Transverse colon (tissue), 4 donors: ENCODE data around the gene MORC2. TPM values are rescaled to one million over a fixed set of nuclear protein-coding genes. Genes with fewer than 3 reads are reported as not detected.

Experiments
- DNase-seq: peaks from one replicate; pipeline ENCODE4 v3.0.0-alpha.2; 2019
- H3K27ac ChIP-seq, 4 donors: fragments of 200-600 bp; sonication (generic); 2 replicates each; pipeline ENCODE4 v1.5.1; 2016 to 2018; ENCODE audit warnings: inconsistent platforms in 4 of 4
- H3K27me3 ChIP-seq: fragments of 200-600 bp; sonication (generic); 2 replicates; pipeline ENCODE4 v1.5.1; 2017; ENCODE audit warnings: inconsistent platforms
- H3K36me3 ChIP-seq, 4 donors: fragments of 200-600 bp; sonication (generic); 2 replicates each; pipeline ENCODE4 v1.5.1; 2017 to 2019; ENCODE audit warnings: inconsistent platforms in 4 of 4
- H3K4me1 ChIP-seq, 4 donors: fragments of 200-600 bp; sonication (generic); 2 replicates each; pipeline ENCODE4 v1.5.1; 2017 to 2020; ENCODE audit warnings: inconsistent platforms in 4 of 4
- H3K4me3 ChIP-seq, 4 donors: fragments of 200-600 bp; sonication (generic); 1 replicate in 1 of 4; 2 replicates in 3 of 4; pipeline versions ENCODE4 v1.5.1 to v1.6.1; 2017 to 2019; ENCODE audit warnings: inconsistent platforms in 4 of 4
- H3K9me3 ChIP-seq, 2 donors: fragments of 200-600 bp; sonication (generic); 2 replicates each; pipeline ENCODE4 v1.5.1; 2017 to 2019; ENCODE audit warnings: inconsistent platforms in 2 of 2
- CTCF ChIP-seq, 5 experiments: fragments of 200-600 bp in 3 of 5; fragments of 450-650 bp in 2 of 5; sonication (generic) in 3 of 5; IDR thresholded peaks; 1 replicate in 2 of 5; 2 replicates in 3 of 5; pipeline ENCODE4 v1.5.1; 2016 to 2017; ENCODE audit warnings: antibody characterized with exemption in 5 of 5, inconsistent platforms in 3 of 5, mild to moderate bottlenecking in 2 of 5, moderate library complexity in 1 of 5
- EP300 ChIP-seq: sonication (generic); formaldehyde crosslinking; IDR thresholded peaks from one replicate; pipeline ENCODE4 v1.6.1; 2017; ENCODE audit warnings: antibody characterized with exemption, low read depth
- POLR2A ChIP-seq: fragments of 450-650 bp; IDR thresholded peaks from one replicate; pipeline ENCODE4 v1.6.1; 2016; ENCODE audit warnings: antibody characterized with exemption, mild to moderate bottlenecking, moderate library complexity
- POLR2AphosphoS5 ChIP-seq, 3 donors: sonication (generic); formaldehyde crosslinking; IDR thresholded peaks; one replicate each; pipeline ENCODE4 v1.6.1; 2016; ENCODE audit warnings: antibody characterized with exemption in 3 of 3
- WGBS, 2 donors: methylation state at CpG; one replicate each; pipeline ENCODE4 v1.1.5; 2018; ENCODE audit warnings: low coverage in 1 of 2; 5-methylcytosine and 5-hydroxymethylcytosine counted together
- in situ Hi-C, 4 donors: fragments of 200-750 bp; cut with MboI; loops; one replicate each; pipeline versions ENCODE4 v1.15.0 to v1.15.1; 2017; ENCODE audit warnings: low sequenced_read_pairs in 3 of 4, low pct_ligation_motif_present in 1 of 4, low pct_unique_long_range_greater_than_20kb in 1 of 4
- intact Hi-C: fragments of 100-400 bp; cut with DNase I; formaldehyde crosslinking; loops from one replicate; pipeline ENCODE4 v1.15.1; 2023; ENCODE audit warnings: low total_unique reads
- total RNA-seq, 4 donors: library from RNA; depleted of rRNA; stranded (reverse); fragments of >200 nt; gene quantifications; one replicate each; pipeline ENCODE4 v1.1.0, GENCODE V29; 2016

Gene MORC2
- total RNA-seq, 4 donors from 2014 or later, result 11.9 to 23.9 (median 19.1) TPM

DNA sequence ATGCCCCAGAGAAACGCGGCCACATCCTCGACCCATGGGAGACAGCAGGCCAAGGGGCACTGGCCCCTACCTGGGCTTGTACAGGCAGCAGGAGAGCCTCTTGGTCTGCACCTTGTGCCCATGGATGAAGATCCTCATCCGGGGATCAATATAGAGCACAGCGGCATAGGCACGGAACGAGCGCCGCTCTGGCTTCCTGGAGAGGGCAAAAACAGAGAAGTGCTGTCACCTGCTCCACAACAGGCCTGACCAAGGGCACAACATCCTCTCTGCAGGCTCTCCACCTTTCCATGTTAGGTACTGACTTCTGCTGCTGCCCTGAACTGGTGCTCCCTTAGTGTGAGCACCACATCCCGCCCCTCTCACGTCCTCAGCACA lies 27.2 kb downstream of the MORC2 start:
- Histone ChIP-seq H3K4me1 (no peaks in the 10 kb centered on the region), H3K4me3 (no peak overlapping the region), H3K9me3 (no peaks in the 10 kb centered on the region), H3K27ac (no peak overlapping the region), H3K36me3 (peaks cover 0 to 92% (median 46%) of the 10 kb centered on the region in 4 donors), H3K27me3 (no peaks in the 10 kb centered on the region)
- TF ChIP-seq CTCF (IDR thresholded peaks at IDR 0.05) (no peak), POLR2A (no peak), EP300 (no peak), POLR2AphosphoS5 (IDR thresholded peaks at IDR 0.05) (no peak)
- intact Hi-C loops (no loop called here), in situ Hi-C loops (loop anchor here in 3 of 4 donors (10.0 kb wide), 1 partner anchor 143 kb away; the partner anchor contains the start of gene SMTN (in 3 of the 3))
- no peak for DNase-seq
- WGBS, 2 donors, result 93% methylated on average over 11 of the region's 11 CpGs; no CpG with 5 or more reads in 1 of the 2 donors

- H3K36me3 ChIP-seq, result peaks cover 0 to 95% (median 46%) of the 10 kb centered on the region in 4 donors
- intact Hi-C loops (no loop called here), in situ Hi-C loops (loop anchor here in 3 of 4 donors (10.0 kb wide), 1 partner anchor 144 kb away; the partner anchor contains the start of gene SMTN (in 3 of the 3))
- no peak overlapping the region for H3K4me3 ChIP-seq
- no peaks in the 10 kb centered on the region for H3K4me1 ChIP-seq
- no peak for DNase-seq
- WGBS, 2 donors, result 80% methylated on average over 7 of the region's 7 CpGs; no CpG with 5 or more reads in 1 of the 2 donors
- H3K27ac ChIP-seq, result no peak overlapping the region
- H3K9me3 ChIP-seq, result no peaks in the 10 kb centered on the region
- TF ChIP-seq POLR2A, result no peak
- TF ChIP-seq EP300, result no peak
- TF ChIP-seq CTCF (IDR thresholded peaks at IDR 0.05), result no peak
- TF ChIP-seq POLR2AphosphoS5 (IDR thresholded peaks at IDR 0.05), result no peak
- no peaks in the 10 kb centered on the region for H3K27me3 ChIP-seq
Measured at GRCh38 chr22:30940685-30941362, 27.8 kb downstream of the MORC2 start.

- 87 to 97% methylated on average over 3 to 8 of the region's 8 CpGs for WGBS, 2 donors
- intact Hi-C loops, result loop anchor here (10.0 kb wide), 1 partner anchor 51 kb away; no protein-coding TSS in a partner anchor
- H3K36me3 ChIP-seq, result peaks cover 0 to 78% (median 35%) of the 10 kb centered on the region in 4 donors
Measured at GRCh38 chr22:30934053-30934452, 34.5 kb downstream of the MORC2 start.

More at GRCh38 chr22:30934053-30934452, 34.5 kb downstream of the MORC2 start:
- H3K9me3 ChIP-seq, result no peaks in the 10 kb centered on the region
- TF ChIP-seq EP300 (no peak), POLR2A (no peak), CTCF (IDR thresholded peaks at IDR 0.05) (no peak), POLR2AphosphoS5 (IDR thresholded peaks at IDR 0.05) (no peak)
- in situ Hi-C loops, result no loop called here
- no peak overlapping the region for H3K27ac ChIP-seq
- DNase-seq, result no peak
- H3K4me3 ChIP-seq, result no peak overlapping the region
- H3K4me1 ChIP-seq, result no peaks in the 10 kb centered on the region
- no peaks in the 10 kb centered on the region for H3K27me3 ChIP-seq
